Measurements from ENCODE around the gene CDH13. TPM values are rescaled to one million over a fixed set of nuclear protein-coding genes. Genes with fewer than 3 reads are reported as not detected.

Gene CDH13
- total RNA-seq, 2 donors from 2014 or later, result 2.4 to 6.3 TPM

DNA sequence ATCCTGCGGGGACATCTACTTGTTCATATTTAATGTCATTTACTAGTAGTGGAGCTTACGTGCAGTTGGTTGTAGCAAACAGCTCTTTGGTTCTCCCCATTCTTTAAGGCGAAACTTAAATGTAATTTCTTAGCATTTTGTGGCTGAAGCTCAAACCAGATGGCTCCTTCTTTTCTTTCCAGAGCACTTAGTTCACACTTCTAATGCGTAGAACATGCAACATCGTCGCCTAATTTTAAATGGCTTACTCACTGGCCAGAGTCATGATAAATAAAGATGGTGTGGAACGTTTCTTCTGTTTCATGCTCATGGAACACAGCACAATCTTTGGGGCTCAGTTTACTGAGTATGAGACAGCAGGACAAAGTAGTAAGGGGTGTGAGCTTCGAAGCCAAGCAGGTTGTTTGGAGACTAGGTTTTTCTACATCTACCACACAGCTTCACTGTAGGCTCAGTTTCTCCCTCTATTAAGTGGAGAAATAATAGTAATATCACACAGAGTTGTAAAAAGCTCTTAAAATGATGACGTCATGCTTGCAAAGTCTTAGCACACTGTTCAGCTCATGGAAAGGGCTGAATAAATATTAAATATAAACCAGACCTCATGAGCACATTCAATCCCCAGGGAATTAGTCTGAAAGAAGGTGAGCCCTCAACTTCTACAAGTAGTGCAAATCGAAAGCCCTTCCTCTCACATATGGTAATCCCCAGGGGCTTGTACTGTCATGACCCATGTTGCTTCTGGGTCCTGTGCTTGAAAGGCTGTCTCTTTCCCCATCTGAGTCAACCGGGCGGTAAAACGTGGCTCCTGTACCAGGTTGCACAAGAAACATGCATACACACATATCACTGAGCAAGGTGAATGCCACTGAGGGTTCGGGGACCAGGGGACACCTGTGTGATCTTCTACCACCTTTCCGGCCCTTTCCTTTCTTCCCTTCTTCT is 384.3 kb downstream of the CDH13 start:
- no peak for DNase-seq
- H3K9me3 ChIP-seq, result no peaks in the 10 kb centered on the region
- H3K9ac ChIP-seq (ENCODE audit: low read depth in 2 of 2, low read length in 2 of 2), result no peak overlapping the region
- H3K4me3 ChIP-seq, result no peak overlapping the region
- H3K36me3 ChIP-seq, result no peaks in the 10 kb centered on the region
- no peak overlapping the region for H3K27ac ChIP-seq
- no peaks in the 10 kb centered on the region for H3K27me3 ChIP-seq
- TF ChIP-seq, protein P1, sequence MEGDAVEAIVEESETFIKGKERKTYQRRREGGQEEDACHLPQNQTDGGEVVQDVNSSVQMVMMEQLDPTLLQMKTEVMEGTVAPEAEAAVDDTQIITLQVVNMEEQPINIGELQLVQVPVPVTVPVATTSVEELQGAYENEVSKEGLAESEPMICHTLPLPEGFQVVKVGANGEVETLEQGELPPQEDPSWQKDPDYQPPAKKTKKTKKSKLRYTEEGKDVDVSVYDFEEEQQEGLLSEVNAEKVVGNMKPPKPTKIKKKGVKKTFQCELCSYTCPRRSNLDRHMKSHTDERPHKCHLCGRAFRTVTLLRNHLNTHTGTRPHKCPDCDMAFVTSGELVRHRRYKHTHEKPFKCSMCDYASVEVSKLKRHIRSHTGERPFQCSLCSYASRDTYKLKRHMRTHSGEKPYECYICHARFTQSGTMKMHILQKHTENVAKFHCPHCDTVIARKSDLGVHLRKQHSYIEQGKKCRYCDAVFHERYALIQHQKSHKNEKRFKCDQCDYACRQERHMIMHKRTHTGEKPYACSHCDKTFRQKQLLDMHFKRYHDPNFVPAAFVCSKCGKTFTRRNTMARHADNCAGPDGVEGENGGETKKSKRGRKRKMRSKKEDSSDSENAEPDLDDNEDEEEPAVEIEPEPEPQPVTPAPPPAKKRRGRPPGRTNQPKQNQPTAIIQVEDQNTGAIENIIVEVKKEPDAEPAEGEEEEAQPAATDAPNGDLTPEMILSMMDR (IDR thresholded peaks at IDR 0.05), result no peak
- intact Hi-C loops (cut with DNase I), result no loop called here
- H3K4me1 ChIP-seq, result no peaks in the 10 kb centered on the region

DNA sequence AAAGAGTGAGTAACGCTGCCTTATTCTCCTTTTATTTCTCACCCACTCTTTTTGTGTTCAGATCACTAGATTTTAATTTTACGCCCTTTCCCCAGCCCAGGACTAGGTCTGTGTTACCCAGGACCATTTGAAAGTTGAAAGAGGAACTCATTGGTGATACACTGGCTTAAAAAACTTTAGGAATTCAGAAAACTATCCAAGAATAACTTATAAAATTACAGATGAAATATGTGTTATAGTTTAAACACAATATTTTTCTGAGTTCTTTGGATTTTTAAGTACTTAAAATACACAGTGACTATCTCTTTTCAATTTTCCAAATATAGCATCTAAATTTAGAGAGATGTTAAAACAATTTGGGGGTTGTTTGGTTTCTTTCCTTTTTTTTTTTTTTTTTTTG is 385.2 kb downstream of the CDH13 start:
- no peak overlapping the region for H3K4me3 ChIP-seq
- no peak overlapping the region for H3K9ac ChIP-seq (ENCODE audit: low read depth in 2 of 2, low read length in 2 of 2)
- no peaks in the 10 kb centered on the region for H3K4me1 ChIP-seq
- H3K36me3 ChIP-seq, result no peaks in the 10 kb centered on the region
- TF ChIP-seq, protein P1 (IDR thresholded peaks at IDR 0.05), result no peak
- H3K9me3 ChIP-seq, result no peaks in the 10 kb centered on the region
- intact Hi-C loops (cut with DNase I), result no loop called here
- no peaks in the 10 kb centered on the region for H3K27me3 ChIP-seq
- no peak overlapping the region for H3K27ac ChIP-seq
- DNase-seq, result no peak

DNA sequence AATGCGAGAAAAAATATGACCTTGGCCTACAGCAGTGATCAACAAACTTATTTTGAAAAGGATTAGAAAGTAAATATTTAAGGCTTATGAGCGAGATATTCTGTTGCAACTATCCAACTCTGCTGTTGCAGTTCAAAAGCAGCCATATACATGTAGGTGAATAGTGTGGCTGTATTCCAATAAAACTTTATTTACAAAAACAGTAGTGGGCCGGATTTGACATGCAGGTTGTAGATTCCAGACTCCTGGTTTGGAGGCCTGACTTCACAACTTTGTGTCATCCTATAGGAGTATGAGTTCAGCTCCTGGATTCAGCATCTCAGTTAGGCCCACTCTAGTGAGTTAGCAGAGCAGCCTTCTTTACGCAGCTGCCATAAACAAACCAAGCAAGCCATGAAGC is 386.3 kb downstream of the CDH13 start:
- no peaks in the 10 kb centered on the region for H3K36me3 ChIP-seq
- no peaks in the 10 kb centered on the region for H3K4me1 ChIP-seq
- H3K9me3 ChIP-seq, result no peaks in the 10 kb centered on the region
- H3K27me3 ChIP-seq, result no peaks in the 10 kb centered on the region
- TF ChIP-seq, protein P1 (IDR thresholded peaks at IDR 0.05), result no peak
- no peak overlapping the region for H3K9ac ChIP-seq (ENCODE audit: low read depth in 2 of 2, low read length in 2 of 2)
- H3K27ac ChIP-seq, result no peak overlapping the region
- no peak overlapping the region for H3K4me3 ChIP-seq
- no peak for DNase-seq
- intact Hi-C loops (cut with DNase I), result no loop called here

DNA sequence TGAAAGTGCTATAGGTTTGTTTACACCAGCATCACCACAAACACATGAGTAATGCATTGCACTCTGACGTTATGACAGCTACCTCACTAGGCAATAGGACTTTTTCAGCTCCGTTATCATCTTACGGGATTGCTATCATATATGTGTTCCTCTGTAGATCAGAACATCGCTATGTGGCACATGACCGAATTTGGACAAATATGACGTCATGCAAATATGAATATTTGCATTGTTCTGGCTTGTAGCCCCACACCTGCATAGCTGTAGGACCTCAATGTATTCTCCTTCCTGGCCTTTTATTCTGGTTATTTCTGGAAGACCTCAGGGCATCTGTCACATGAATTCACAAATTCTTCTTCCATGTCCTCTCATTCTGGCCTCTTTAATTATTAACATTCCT is 393.2 kb downstream of the CDH13 start:
- TF ChIP-seq, protein P1 (IDR thresholded peaks at IDR 0.05), result no peak
- H3K4me3 ChIP-seq, result no peak overlapping the region
- intact Hi-C loops (cut with DNase I), result no loop called here

DNA sequence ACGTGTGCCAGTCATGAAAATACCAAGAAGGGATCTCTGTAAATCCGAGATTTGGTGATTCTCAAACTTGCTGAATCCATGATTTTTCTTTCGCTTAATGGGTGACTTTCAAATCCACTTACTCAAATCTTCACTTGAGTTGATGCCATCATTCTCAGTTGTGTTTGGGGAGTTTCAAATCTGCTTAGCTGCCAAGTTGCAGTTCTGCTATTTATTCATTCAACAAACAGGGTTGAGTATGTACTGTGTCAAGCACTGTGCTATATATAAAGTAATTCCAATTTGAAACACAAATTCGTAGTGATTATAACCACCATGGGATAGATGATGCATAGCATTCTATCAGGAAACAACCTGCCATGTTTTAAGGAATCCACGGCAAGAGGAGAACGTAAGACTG is 394.3 kb downstream of the CDH13 start:
- no peaks in the 10 kb centered on the region for H3K9me3 ChIP-seq
- H3K4me1 ChIP-seq, result no peaks in the 10 kb centered on the region
- TF ChIP-seq, protein P1 (IDR thresholded peaks at IDR 0.05), result no peak
- no peak for DNase-seq
- no peak overlapping the region for H3K9ac ChIP-seq (ENCODE audit: low read depth in 2 of 2, low read length in 2 of 2)
- no peaks in the 10 kb centered on the region for H3K27me3 ChIP-seq
- H3K4me3 ChIP-seq, result no peak overlapping the region
- no peak overlapping the region for H3K27ac ChIP-seq
- intact Hi-C loops (cut with DNase I), result no loop called here
- H3K36me3 ChIP-seq, result no peaks in the 10 kb centered on the region

More for the DNA sequence above, 393.2 kb downstream of the CDH13 start:
- H3K27ac ChIP-seq, result no peak overlapping the region
- no peaks in the 10 kb centered on the region for H3K27me3 ChIP-seq
- no peaks in the 10 kb centered on the region for H3K4me1 ChIP-seq
- H3K9me3 ChIP-seq, result no peaks in the 10 kb centered on the region
- H3K9ac ChIP-seq (ENCODE audit: low read depth in 2 of 2, low read length in 2 of 2), result no peak overlapping the region
- DNase-seq, result no peak
- H3K36me3 ChIP-seq, result no peaks in the 10 kb centered on the region
